GM23338 (cell line): ENCODE measurements around the gene PRODH2. TPM values are rescaled to one million over a fixed set of nuclear protein-coding genes. Genes with fewer than 3 reads are reported as not detected.

Experiments
- ATAC-seq: fragments of 200-7000 bp; cut with Tn5 transposase; 3 replicates; pipeline ENCODE4 v1.9.1; 2020
- DNase-seq: peaks from one replicate; pipeline ENCODE4 v3.0.0-alpha.2; 2015; ENCODE audit warnings: low spot score
- H2AFZ ChIP-seq: fragments of 200-600 bp; sonication (generic); 2 replicates; pipeline ENCODE4 v1.8.0; 2016; ENCODE audit warnings: antibody characterized with exemption, mild to moderate bottlenecking, moderate library complexity
- H3F3A ChIP-seq: fragments of 200-600 bp; sonication (generic); replicated peaks from 2 replicates; pipeline ENCODE4 v1.8.0; 2017; ENCODE audit warnings: antibody characterized with exemption, mixed run types, low read depth
- H3K27ac ChIP-seq: fragments of 200-600 bp; sonication (generic); 2 replicates; pipeline ENCODE4 v1.6.1; 2016; ENCODE audit warnings: low read depth
- H3K27me3 ChIP-seq: fragments of 200-600 bp; sonication (generic); 2 replicates; pipeline ENCODE4 v1.8.0; 2016; ENCODE audit warnings: mild to moderate bottlenecking, mixed run types, moderate library complexity; ENCODE audit not compliant: insufficient read depth
- H3K36me3 ChIP-seq: fragments of 200-600 bp; sonication (generic); 2 replicates; pipeline ENCODE4 v1.8.0; 2016; ENCODE audit warnings: mild to moderate bottlenecking; ENCODE audit not compliant: insufficient read depth
- H3K4me1 ChIP-seq: fragments of 200-600 bp; sonication (generic); 2 replicates; pipeline ENCODE4 v1.8.0; 2016; ENCODE audit warnings: mild to moderate bottlenecking, moderate library complexity; ENCODE audit not compliant: insufficient read depth
- H3K4me2 ChIP-seq: fragments of 200-600 bp; sonication (generic); 2 replicates; pipeline ENCODE4 v1.7.1; 2017; ENCODE audit warnings: mixed run types
- H3K4me3 ChIP-seq: fragments of 200-600 bp; sonication (generic); 2 replicates; pipeline ENCODE4 v1.6.1; 2016; ENCODE audit warnings: mixed run types
- H3K79me2 ChIP-seq: fragments of 200-600 bp; sonication (generic); replicated peaks from 2 replicates; pipeline ENCODE4 v1.8.0; 2017; ENCODE audit warnings: mild to moderate bottlenecking; ENCODE audit not compliant: insufficient read depth
- H3K9me2 ChIP-seq: fragments of 200-600 bp; sonication (generic); 2 replicates; pipeline ENCODE4 v1.8.0; 2017; ENCODE audit not compliant: insufficient read depth
- H4K20me1 ChIP-seq: fragments of 200-600 bp; sonication (generic); replicated peaks from 2 replicates; pipeline ENCODE4 v1.8.0; 2017; ENCODE audit warnings: mild to moderate bottlenecking; ENCODE audit not compliant: insufficient read depth
- H3K27ac Mint-ChIP-seq: 2 replicates; pipeline ENCODE4 v1.8.0; 2020; ENCODE audit warnings: inconsistent platforms, mild to moderate bottlenecking, moderate library complexity, mixed read lengths
- H3K27me3 Mint-ChIP-seq: 3 replicates; pipeline ENCODE4 v1.8.0; 2022; ENCODE audit warnings: low read depth, mild to moderate bottlenecking, moderate library complexity, mixed read lengths, inconsistent platforms; ENCODE audit not compliant: insufficient read depth, poor library complexity
- H3K36me3 Mint-ChIP-seq: 3 replicates; pipeline ENCODE4 v1.8.0; 2021; ENCODE audit warnings: low read depth, mild to moderate bottlenecking, inconsistent platforms, moderate library complexity, mixed read lengths
- H3K4me1 Mint-ChIP-seq: 3 replicates; pipeline ENCODE4 v1.8.0; 2020; ENCODE audit warnings: mild to moderate bottlenecking, inconsistent platforms, mixed read lengths
- H3K4me3 Mint-ChIP-seq: 3 replicates; pipeline ENCODE4 v1.8.0; 2021; ENCODE audit warnings: moderate library complexity, mild to moderate bottlenecking, inconsistent platforms, mixed read lengths
- H3K9me3 Mint-ChIP-seq: 3 replicates; pipeline ENCODE4 v1.8.0; 2020; ENCODE audit warnings: moderate library complexity, mild to moderate bottlenecking, inconsistent platforms, mixed read lengths
- CREB1 ChIP-seq: fragments of 250-450 bp; sonication (Bioruptor Pico); IDR thresholded peaks from 2 replicates; pipeline ENCODE4 v1.5.0; 2020; ENCODE audit warnings: low read depth, mild to moderate bottlenecking, moderate library complexity
- EZH2 ChIP-seq: fragments of 200-600 bp; sonication (generic); IDR thresholded peaks from one replicate; pipeline ENCODE4 v1.8.0; 2017; ENCODE audit warnings: antibody characterized with exemption, mild to moderate bottlenecking, low read depth; ENCODE audit not compliant: unreplicated experiment
- EZH2phosphoT487 ChIP-seq: fragments of 200-600 bp; sonication (generic); IDR thresholded peaks from one replicate; pipeline ENCODE4 v1.8.1; 2018; ENCODE audit warnings: antibody characterized with exemption; ENCODE audit not compliant: unreplicated experiment
- JUNB ChIP-seq: IDR thresholded peaks from one replicate; pipeline ENCODE4 v1.6.1; 2016; ENCODE audit warnings: antibody characterized with exemption; ENCODE audit not compliant: unreplicated experiment
- NANOG ChIP-seq: IDR thresholded peaks from 2 replicates; pipeline ENCODE4 v1.6.1; 2016; ENCODE audit warnings: antibody characterized with exemption, borderline replicate concordance
- POLR2AphosphoS5 ChIP-seq: IDR thresholded peaks from 2 replicates; pipeline ENCODE4 v1.6.1; 2016; ENCODE audit warnings: antibody characterized with exemption, low read depth
- STAT1 ChIP-seq: IDR thresholded peaks from one replicate; pipeline ENCODE4 v1.6.1; 2016; ENCODE audit warnings: antibody characterized with exemption; ENCODE audit not compliant: unreplicated experiment
- ZNF114 ChIP-seq: fragments of 250-450 bp; sonication (Bioruptor Pico); IDR thresholded peaks from 2 replicates; pipeline ENCODE4 v1.5.0; 2020; ENCODE audit warnings: mild to moderate bottlenecking, moderate library complexity
- ZNF331 ChIP-seq: fragments of 250-450 bp; sonication (Bioruptor Pico); IDR thresholded peaks from 2 replicates; pipeline ENCODE4 v1.5.0; 2020; ENCODE audit warnings: low read depth, mild to moderate bottlenecking, moderate library complexity
- polyA plus RNA-seq: library from polyadenylated mRNA; unstranded; fragments of >200 nt; fragmentation: Nextera tagmentation; extraction: Ambion mirVana; gene quantifications from 2 replicates; pipeline ENCODE4 v1.2.1, GENCODE V29; 2016
- total RNA-seq: library from RNA; depleted of rRNA; stranded (reverse); fragments of >200 nt; shearing (Covaris generic); gene quantifications from 2 replicates; pipeline ENCODE4 v1.2.3, GENCODE V29; 2014
- TF ChIP-seq, protein P1 (sequence below), 2 experiments: fragments of 200-600 bp in 1 of 2; sonication (generic) in 1 of 2; conservative IDR thresholded peaks; 2 replicates each; pipeline versions ENCODE4 v1.5.1 to v1.6.1; 2016 to 2017; ENCODE audit warnings: antibody characterized with exemption in 2 of 2, low read depth in 2 of 2, mild to moderate bottlenecking in 2 of 2, moderate library complexity in 1 of 2
- TF ChIP-seq, protein P2 (sequence below): IDR thresholded peaks from one replicate; pipeline ENCODE4 v1.6.1; 2018; ENCODE audit warnings: antibody characterized with exemption; ENCODE audit not compliant: unreplicated experiment
- TF ChIP-seq, protein P3 (sequence below): IDR thresholded peaks from 2 replicates; pipeline ENCODE4 v1.6.1; 2016; ENCODE audit warnings: antibody characterized with exemption

Gene PRODH2
- total and polyA plus RNA-seq, 2 experiments from 2014 or later = not detected

DNA sequence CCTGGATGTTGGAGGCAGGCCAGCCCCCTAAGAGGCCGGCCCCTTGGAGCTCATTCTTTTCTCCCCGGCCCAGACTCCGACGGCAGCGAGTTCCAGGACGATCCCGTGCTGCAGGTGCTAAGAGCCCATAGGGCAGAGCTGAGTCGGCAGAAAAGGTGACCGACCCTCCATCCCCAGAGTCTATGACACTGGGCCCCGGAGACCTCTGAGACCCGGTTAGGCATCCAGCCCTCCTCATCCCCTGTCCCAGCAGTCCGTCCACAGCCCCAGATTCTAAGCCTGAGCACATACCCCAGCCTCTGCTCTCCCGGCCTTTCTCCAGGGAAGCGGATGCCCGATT lies 44.6 kb downstream of the PRODH2 start:
- Histone ChIP-seq H3K27me3 (peaks cover 4% of the 10 kb centered on the region; the same call in 1 of the 2 replicates), H3K4me3 (peak overlapping the region; percentile 41; the same call in 1 of the 2 replicates), H3K4me1 (peaks cover 8% of the 10 kb centered on the region; the same call in 1 of the 2 replicates), H4K20me1 (no peaks in the 10 kb centered on the region; the same call in none of the 2 replicates), H2AFZ (no peak overlapping the region), H3K9me2 (no peaks in the 10 kb centered on the region), H3K36me3 (no peaks in the 10 kb centered on the region), H3F3A (0 out of 2 replicates have a peak, but pooled peaks cover 4% of the 10 kb centered on the region), H3K4me2 (peak overlapping the region; percentile 73), H3K79me2 (no peaks in the 10 kb centered on the region), H3K27ac (no peak overlapping the region)
- Mint-ChIP-seq H3K9me3 (no peaks in the 10 kb centered on the region), H3K4me3 (0 out of 3 replicates have a peak overlapping the region, but pooled peaks have one; percentile 23), H3K27me3 (peaks cover 4% of the 10 kb centered on the region), H3K36me3 (peaks cover 19% of the 10 kb centered on the region), H3K4me1 (peaks cover 10% of the 10 kb centered on the region), H3K27ac (0 out of 2 replicates have a peak overlapping the region, but pooled peaks have one; percentile 36)
- ATAC-seq (no peak), DNase-seq (no peak)
- TF ChIP-seq NANOG = no peak
- TF ChIP-seq ZNF114 (CRISPR knock-in tag) = no peak
- TF ChIP-seq, protein P1, sequence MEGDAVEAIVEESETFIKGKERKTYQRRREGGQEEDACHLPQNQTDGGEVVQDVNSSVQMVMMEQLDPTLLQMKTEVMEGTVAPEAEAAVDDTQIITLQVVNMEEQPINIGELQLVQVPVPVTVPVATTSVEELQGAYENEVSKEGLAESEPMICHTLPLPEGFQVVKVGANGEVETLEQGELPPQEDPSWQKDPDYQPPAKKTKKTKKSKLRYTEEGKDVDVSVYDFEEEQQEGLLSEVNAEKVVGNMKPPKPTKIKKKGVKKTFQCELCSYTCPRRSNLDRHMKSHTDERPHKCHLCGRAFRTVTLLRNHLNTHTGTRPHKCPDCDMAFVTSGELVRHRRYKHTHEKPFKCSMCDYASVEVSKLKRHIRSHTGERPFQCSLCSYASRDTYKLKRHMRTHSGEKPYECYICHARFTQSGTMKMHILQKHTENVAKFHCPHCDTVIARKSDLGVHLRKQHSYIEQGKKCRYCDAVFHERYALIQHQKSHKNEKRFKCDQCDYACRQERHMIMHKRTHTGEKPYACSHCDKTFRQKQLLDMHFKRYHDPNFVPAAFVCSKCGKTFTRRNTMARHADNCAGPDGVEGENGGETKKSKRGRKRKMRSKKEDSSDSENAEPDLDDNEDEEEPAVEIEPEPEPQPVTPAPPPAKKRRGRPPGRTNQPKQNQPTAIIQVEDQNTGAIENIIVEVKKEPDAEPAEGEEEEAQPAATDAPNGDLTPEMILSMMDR (conservative IDR thresholded peaks at IDR 0.05; ENCODE audit: low read depth in 2 of 2) = no peak
- no peak for TF ChIP-seq EZH2phosphoT487
- no peak for TF ChIP-seq EZH2
- no peak; the same call in 1 of the 2 replicates for TF ChIP-seq POLR2AphosphoS5
- TF ChIP-seq, protein P2, sequence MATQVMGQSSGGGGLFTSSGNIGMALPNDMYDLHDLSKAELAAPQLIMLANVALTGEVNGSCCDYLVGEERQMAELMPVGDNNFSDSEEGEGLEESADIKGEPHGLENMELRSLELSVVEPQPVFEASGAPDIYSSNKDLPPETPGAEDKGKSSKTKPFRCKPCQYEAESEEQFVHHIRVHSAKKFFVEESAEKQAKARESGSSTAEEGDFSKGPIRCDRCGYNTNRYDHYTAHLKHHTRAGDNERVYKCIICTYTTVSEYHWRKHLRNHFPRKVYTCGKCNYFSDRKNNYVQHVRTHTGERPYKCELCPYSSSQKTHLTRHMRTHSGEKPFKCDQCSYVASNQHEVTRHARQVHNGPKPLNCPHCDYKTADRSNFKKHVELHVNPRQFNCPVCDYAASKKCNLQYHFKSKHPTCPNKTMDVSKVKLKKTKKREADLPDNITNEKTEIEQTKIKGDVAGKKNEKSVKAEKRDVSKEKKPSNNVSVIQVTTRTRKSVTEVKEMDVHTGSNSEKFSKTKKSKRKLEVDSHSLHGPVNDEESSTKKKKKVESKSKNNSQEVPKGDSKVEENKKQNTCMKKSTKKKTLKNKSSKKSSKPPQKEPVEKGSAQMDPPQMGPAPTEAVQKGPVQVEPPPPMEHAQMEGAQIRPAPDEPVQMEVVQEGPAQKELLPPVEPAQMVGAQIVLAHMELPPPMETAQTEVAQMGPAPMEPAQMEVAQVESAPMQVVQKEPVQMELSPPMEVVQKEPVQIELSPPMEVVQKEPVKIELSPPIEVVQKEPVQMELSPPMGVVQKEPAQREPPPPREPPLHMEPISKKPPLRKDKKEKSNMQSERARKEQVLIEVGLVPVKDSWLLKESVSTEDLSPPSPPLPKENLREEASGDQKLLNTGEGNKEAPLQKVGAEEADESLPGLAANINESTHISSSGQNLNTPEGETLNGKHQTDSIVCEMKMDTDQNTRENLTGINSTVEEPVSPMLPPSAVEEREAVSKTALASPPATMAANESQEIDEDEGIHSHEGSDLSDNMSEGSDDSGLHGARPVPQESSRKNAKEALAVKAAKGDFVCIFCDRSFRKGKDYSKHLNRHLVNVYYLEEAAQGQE = no peak
- no peak for TF ChIP-seq ZNF331 (CRISPR knock-in tag)
- no peak for TF ChIP-seq JUNB
- TF ChIP-seq STAT1 = no peak
- TF ChIP-seq CREB1 (CRISPR knock-in tag) = no peak
- TF ChIP-seq, protein P3, sequence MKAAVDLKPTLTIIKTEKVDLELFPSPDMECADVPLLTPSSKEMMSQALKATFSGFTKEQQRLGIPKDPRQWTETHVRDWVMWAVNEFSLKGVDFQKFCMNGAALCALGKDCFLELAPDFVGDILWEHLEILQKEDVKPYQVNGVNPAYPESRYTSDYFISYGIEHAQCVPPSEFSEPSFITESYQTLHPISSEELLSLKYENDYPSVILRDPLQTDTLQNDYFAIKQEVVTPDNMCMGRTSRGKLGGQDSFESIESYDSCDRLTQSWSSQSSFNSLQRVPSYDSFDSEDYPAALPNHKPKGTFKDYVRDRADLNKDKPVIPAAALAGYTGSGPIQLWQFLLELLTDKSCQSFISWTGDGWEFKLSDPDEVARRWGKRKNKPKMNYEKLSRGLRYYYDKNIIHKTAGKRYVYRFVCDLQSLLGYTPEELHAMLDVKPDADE = no peak
